NCI-H345 treated with DMSO at 0.1 percent for 48 hours (cell line): ENCODE data around the gene NSD1.
"Not testable (repeated sequence)": the region's sequence is repeated elsewhere in the genome, so short reads cannot be mapped to it uniquely, and the experiment has no call there.

Source experiments
- DNase-seq: peaks from one replicate; lab custom pipeline; 2025; ENCODE audit not compliant: unreplicated experiment; lab: John Stamatoyannopoulos, UW

Gene NSD1

DNA sequence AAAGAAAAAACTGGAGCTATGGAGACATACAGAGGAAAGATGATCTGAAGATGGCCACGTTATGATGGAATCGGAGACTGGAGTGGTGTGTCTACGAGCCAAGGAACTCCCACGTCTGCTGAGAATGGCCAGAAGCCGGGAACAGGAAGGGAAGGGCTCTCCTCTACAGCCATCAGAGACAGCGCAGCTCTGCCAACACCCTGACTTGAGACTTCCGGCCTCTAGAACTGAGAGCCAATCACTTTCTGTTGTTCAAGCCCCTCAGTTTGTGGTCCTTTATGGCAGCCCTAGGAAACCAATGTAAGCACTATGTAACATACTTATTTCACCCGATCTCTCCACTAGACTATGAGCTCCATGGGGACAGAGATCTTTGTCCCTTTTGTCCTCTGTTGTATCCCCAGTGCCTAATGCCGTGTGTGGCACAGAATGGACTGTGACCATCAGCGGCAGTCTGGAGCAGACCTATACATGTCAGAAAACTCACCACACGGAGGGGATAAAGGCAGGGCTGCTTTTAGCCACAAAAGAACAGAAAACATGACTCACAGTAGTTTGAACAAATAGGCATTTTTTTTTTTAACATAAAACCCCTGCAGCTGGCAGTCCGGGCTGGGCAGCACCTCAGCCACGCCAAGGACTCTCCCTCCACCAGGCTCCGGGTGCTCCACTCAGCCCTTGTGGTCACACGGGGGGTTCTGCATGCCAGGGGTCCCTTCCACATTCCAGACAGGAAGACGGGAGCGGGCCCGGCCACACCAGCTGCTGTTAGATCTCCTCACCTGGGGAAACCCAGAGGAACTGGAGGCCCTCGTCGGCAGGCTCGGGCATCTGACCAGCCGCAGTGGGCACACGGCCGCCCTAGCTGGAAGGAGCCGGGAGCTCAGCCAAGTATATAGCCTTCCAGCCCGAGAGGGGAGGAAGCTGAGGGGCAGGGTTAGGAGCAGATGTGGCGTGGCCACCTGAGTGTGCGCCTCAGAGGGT, 194.3 kb downstream of the NSD1 start:
- no peak for DNase-seq

DNA sequence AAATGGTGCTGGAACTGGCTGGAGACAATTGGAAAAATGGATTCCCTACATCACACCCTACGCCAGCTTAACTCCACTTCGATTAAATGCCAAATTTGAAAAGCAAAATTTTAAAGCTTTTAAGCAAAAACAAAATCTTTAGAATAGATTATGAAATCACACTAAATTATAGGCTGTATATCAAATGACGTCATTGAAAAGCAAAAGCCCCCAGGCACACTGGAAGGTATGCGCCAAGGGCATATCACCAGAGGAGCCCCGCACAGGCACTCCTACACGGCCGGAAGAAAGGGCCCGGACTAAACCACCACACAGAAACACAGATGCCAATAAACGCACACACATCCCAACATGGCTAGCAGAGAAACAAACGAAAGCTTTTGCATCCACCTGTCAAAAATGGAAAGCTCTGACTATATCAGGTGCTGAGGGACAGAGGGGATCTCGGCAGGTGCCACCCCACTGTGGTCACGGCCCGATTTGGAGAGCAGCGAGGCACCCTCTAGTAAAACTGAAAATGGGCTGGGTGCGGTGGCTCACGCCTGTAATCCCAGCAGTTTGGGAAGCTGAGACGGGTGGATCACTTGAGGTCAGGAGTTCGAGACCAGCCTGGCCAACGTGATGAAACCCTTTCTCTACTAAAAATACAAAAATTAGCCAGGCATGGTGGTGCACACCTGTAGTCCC, 195.1 kb downstream of the NSD1 start:
- no peak for DNase-seq

DNA sequence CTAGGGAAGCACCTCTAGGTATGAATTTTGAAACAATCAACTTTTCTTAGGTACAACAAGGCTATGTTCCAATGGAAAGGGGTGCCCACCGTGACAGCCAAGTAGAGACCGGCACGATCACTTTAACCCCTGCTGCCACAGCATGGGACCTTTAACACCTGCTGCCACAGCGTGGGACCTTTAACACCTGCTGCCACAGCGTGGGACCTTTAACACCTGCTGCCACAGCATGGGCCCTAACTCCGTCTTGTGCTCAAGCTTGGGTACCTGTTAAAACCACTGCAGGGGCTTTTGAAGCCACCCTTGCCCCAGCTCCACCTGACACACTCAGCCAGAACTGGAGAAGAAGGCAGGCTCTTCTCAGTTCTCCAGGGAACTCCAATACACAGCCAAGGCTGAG, 196.3 kb downstream of the NSD1 start:
- peak; percentile 79 for DNase-seq

DNA sequence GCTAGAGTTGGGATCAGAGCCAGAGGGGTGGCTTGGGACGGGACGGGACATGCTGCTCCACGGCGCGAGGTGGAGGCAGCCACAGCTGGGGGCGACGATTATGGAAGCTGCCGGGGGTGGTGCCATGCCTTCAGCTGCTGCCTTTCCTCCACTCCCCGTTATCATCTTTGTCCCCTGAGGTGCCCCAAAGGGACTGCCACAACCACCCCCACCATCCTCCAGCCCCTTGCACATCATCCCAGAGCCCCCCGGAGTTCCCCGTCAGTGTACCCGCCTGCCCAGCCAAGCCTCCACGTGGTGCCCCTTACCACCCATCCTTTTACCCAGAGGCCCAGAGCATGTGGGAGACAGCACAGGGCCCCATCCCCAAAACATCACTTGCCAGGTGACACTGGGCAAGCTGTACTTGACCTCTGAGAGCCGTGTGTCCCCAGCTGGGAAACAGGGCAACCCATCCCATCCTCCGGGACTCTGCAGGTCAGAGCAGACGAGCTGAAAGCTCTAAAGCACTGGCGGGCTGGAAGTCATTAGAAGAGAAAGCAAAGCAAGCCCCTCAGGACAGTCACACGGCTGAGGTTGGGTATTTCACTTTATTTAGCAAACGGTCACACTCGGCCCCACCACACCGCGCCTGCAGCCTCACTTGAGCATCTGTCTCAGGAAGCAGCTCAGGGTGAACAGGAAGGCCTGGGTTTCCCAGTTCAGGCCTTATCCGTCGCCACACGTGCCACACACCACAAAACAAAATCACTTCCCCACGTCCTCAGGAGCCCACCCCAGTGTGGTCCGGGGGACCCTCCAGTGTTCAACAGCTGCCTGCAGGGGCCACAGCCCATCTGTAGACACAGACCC, 197.6 kb downstream of the NSD1 start:
- no peak for DNase-seq

DNA sequence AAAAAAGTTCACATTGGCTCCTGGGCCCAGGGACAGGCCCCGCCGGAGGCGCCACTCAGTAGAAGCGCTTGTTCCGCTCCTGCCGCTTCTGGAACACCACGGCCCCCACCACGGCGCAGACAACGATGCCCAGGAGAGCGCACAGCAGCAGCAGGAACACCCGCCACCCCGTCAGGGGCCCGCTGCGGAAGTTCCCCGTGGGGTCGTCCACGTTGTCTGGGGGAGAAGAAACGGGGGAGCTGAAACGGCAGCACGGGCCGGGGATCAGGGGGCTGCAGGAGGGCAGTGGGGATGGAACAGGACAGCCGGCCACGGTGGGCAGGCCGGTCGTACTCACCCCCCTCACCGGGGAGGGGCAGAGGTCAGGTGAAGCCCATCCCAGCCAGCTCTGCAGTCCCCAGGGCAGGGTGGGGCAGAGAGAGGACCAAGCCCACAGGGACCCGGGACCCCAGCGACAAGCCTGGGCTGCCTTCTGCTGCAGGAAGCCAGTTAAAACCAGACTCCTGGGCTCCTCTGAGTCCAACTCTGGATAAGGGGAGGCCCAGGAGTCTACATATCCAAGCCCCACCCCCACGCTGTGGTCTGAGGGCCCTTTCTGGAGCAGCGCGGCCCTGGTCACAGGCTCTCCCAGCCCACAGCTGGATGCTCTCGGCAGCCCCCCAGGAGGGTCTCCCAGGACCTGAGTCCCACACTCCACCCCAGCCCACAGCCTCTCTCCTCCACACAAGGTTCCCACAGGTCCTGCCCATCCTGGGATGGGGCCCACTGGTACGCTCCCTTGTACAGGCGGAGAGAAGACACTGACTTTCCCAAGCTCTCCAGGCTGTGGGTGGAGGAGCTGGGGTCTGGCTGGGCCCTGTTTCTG, 198.7 kb downstream of the NSD1 start:
- DNase-seq: no peak

DNA sequence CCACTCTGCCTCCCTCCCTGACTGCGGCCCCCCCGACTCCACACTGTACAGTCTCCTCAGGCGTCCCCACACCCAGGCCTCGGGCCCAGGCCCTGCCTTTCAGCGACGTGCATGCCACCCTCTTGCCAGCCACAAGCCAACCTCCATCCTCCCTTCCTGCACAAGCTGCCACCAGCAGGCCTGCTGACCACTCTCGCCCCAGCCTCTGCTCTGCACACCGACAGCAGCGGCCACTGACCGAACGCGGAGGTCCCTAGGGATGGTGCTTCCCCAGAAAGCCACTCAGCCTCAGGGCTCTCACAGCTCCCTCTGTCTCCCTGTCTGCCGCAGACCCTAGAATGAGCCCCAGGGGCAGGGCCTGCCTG, 199.3 kb downstream of the NSD1 start:
- DNase-seq: no peak

DNA sequence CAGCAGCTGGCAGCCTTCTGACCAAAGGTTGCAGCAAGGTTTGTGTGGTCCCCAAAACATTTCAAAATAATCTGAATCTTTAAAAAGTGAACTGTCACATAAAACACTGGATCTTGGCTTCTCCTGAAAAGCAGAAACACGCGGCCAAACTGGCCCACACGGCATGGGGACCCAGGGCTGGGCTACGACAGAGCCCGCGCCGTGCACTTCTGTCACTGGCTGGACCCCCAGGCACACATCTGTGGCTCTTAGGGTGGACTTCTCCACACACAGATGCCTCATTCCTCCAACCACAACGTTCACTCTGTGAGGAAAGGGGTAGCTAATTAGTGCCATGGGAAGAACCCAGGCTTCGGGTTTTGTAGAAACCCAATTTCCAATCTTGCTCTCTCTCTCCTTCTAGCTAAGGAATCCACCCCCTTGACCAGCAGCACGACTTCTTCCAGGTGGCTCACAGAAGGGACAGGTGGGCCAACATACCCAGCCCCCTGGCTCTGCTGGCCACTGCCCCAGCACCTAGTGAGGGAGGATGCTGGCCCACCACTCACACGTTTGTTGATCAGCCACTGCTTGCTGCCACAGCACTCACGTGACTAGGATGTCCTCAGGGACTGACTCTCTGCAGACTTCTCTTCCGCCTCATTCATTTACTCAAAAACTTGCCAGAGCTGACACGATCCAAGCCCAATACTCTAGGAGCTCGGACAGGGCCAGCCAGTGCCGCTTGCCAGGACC, 200.0 kb downstream of the NSD1 start:
- no peak for DNase-seq

DNA sequence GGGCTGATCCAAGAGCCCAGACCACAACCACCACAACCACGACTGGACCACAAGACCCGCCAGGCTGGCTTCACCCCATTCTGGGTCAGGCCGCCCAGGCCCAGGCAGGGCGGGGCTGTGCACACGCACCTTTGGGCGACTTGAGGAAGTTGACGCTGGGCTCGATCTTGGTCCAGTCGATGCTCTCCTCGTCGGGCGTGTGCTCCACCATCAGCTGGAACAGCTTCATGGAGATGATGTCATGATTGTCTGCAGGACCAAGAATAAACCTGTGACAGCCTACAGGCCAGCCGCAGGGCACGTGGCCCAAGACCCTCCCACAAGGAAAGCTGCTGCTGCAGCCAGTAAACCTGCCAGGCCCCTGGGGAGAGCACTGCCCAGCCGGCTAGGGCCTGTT, 200.6 kb downstream of the NSD1 start:
- DNase-seq: no peak

DNA sequence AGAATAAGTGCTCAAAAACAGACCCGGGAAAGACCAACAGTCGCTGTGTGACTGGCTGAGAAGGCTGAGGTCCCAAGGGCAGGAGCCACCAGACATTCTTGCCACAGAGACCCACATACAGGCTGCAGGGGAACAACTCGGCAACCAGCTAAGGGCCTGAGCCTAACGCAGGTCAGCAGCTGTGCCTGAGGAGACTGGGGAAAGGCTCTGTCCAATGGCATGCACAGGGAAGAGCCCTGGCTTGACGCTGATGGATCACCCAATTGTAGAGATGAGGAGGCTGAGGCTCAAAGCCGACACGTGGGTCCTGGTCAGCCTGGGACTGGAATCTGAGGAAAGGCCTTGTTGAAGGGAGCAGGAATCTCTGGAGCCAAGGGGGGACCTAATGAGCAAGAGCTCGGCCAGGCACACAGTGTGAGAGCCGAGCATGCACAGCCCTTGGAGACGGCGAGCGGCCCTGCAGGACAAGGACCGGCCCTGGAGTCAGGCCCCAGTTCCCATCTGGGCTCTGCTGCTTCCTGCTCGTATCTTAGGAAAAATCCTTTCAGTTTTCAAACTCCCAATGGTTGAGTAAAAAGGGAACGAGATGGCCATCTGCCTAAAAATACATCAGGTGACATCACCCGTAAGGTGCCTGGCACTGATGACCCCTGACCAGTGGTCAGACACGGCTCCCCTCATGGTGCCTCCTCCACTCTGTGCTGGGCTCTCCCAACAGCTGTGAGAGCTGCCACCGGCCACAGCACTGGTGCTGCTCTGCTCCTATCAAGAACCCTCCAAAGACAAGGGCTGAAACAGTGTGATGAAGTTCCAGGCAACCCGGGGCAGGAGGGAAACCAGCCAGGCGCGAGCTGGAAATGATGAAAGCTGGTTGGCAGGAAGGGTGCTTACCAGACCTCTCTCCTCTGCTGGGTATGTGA, 201.5 kb downstream of the NSD1 start:
- DNase-seq: no peak

DNA sequence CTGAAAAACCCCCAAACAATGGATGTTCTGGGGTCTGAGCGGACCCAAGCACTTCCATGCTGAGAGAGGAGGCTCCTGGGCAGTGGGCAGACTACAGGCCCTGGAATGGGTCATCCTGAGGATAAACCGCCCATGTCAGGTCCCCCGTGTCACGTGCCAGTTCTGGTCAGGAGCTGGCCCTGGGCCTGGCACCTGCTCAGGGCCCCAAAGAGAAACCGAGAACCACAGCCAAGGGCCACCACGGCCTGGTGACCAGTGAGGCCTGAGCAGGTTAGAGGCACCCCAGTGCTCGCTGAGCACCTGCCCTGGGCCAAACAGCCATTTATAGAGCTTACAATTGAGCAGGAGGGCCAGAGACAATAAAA, 202.1 kb downstream of the NSD1 start:
- DNase-seq: no peak

DNA sequence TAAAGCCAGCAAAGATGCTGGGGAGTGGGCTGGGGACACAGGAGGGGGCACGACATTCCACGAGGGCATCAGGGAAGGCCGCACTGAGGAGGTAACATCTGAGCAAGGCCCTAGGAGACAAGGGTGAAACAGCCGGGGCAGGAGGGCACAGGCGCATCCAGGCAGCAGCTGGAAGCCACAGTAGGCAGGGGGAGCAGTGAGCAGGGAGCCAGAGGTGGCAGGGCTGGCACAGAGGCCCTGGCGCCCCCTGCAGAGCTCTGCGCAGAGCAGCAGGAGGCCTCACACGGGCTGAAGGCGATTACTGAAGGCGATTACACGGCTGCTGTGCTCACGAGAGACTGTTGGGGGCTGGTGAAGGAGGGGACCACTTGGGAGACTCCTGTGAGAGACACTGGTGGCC, 202.5 kb downstream of the NSD1 start:
- DNase-seq: no peak

DNA sequence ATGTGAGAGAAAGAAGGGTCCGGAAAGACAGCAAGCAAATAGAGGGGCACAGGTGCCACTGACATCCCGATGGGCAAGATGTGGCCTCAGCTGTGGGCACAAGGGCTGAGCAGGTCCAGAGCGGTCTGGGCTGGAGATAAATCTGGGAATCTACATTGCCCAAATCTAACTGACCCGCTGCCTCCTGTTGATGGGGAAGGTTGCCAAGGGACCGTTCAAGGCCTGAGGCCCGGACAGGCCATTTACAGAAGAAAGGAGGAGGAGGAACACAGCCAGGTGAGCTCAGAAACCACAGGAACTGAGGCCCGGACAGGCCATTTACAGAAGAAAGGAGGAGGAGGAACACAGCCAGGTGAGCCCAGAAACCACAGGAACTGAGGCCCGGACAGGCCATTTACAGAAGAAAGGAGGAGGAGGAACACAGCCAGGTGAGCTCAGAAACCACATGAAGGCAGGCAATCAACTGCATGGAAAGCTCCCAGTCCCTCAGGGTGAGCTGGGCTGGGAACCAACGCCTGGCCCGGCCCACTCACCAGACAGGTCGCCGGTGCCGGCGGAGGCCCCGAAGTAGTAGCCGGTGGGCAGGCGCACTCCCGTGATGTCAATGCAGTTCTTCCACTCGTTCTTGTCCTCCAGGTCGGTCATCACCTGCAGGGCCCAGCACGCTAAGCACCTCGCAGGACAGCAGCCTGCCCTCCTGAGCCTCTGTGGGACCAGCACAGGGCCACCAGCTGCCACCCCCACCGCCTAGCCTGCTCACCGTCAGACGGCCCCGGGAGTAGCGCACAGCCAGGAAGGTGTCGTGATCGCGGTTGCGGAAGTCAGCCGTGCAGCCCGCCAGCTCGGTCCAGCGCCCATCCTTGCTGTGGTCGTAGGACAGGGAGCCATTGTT, 203.3 kb downstream of the NSD1 start:
- no peak for DNase-seq

DNA sequence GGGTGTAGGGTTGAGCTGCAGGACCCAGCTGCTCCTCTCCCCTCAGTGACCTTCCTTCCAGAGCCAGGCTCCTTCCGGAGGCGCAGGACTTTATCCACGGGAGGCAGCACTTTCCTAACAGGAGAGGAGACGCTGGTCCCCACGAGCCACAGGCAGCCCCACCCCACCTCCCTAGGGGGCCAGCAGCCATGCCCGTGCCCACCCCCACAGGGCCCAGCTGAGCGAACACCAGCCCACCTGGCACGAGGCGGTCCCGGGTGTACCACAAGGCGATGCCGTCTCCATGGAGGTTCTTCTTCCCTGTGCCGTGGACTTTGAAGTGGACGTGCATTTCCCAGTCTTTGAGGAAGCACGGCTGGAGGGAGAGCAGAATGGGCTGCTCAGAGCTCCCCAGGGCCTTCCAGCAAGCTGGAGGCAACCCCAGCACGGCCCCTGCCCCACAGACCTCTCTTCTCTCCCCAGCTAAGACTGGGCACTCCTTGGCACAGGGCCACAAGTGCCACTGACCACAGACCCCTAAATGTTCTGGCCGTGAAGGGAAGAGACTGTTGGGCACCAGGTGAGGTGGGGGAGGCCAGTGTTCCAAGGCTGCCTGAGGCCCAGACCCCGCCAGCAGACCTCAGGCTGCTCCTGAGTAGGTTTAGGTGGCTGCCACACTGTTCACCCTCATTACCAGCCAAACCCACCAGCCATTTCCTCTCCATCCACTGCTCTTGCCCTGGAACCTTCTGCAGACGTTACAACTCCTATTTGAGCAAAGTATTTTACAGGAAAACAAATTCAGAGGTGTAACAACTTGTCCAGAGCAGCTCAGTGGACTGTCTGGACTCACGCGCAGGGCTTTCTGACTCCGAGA, 204.9 kb downstream of the NSD1 start:
- DNase-seq: no peak

DNA sequence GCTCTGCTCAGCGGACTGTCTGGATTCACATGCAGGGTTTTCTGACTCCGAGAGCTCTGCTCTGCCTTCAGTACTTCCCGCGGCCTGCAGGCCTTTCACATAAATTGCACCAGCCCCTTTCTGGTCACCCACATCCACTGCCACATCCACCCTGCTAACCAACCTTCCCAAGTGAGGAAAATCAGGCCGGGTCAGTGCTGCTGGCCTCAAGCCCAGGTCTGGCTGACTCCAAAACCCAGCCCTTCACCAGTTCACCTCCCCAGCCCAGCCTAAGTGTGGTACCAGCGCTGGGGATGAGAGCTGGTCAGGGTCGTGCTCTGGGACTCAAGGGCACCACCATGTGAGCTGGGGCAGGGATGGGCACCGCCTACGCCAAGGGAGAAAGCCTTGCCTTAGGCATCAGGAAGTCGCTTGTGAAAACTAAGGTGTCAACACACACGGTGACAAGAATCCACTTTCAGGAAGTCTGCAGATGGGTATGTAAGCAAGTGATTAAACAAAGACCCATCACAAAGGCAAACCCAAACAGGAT, 205.6 kb downstream of the NSD1 start:
- no peak for DNase-seq

DNA sequence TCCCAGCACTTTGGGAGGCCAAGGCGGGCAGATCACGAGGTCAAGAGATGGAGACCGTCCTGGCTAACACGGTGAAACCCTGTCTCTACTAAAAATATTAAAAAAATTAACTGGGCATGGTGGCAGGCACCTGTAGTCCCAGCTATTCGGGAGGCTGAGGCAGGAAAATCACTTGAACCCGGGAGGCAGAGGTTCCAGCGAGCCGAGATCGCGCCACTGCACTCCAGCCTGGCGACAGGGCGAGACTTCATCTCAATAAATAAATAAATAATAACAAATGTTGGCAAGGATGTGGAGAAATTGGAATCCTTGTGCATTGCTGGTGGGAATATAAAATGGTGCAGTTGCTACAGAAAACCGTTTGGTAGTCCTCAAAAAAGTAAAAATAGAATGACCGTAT, 209.4 kb downstream of the NSD1 start:
- not testable (repeated sequence) for DNase-seq

DNA sequence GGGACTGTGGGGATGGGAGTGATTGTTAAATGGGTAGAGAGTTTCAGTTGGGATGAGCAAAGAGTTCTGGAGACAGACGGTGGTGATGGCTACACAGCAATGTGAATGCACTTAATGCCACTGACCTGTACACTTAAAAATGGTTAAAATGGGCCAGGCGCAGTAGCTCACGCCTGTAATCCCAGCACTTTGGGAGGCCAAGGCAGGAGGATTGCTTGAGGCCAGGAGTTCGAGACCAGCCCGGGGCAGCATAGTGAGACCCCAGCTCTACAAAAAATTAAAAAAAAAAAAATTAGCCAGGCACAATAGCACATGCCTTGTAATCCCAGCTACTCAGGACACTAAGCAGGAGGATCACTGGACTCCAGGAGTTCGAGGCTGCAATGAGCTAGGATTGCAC, 210.2 kb downstream of the NSD1 start:
- DNase-seq: no peak

DNA sequence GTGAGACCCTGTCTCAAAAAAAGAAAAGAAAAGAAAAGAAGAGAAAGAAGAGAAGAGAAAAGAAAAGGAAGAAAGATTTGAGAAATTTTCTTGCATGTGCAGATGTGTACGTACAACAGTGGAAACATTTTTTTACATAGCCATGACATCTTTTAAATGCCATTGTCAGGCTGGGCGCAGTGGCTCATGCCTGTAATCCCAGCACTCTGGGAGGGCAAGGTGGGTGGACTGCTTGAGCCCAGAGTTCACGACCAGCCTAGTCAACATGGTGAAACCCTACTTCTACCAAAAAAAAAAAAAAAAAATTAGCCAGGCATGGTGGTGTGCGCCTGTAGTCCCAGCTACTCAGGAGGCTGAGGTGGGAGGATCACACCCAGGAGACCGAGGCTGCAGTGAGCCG, 211.3 kb downstream of the NSD1 start:
- no peak for DNase-seq
